ENCODE measurements around the gene RBBP8.

Gene RBBP8

DNA sequence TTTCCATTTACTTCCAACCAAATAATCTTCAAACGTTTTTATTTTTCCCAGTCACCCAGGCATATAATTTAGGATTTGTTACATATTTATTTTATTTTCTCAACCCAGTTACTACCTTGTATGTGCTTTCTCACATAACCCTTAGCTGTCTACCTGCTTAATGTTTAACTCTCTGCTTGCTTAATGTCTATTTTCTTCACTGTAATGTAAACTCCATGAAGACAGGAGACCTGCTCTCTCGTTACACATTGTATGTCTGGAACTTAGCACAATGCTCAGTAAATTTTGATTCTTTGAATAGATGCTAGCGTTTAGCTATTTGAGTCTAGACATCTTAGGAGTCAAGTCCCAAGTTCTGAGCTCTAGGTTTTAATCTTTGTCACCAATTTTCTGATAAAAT is 70.2 kb downstream of the RBBP8 start:
- DNase-seq = no peak

- no peak for DNase-seq
Measured at GRCh38 chr18:23012249-23012648, 79.1 kb downstream of the RBBP8 start.

GRCh38 chr18:23020555-23021294 is 87.6 kb downstream of the RBBP8 start:
- DNase-seq = no peak

- DNase-seq = no peak
Measured at GRCh38 chr18:23021623-23022022, 88.5 kb downstream of the RBBP8 start.

- no peak for DNase-seq
Measured at GRCh38 chr18:23032030-23032582, 99.0 kb downstream of the RBBP8 start.

DNA sequence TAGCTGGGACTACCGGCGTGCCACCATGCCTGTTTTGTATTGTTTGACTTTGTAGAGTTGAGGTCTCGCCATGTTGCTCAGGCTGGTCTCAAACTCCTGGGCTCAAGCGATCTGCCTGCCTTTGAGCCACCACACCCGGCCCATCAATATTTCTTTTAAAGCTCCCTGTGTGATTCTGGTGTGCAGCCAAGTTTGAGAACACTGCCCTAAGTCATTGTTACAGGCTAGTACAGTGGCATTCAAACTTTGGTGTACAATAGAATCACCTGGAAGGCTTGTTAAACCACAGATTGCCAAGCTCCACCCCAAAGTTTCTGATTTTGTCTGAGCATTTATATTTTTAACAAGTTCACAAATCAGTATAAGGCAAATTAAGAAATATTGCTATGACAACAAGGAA is 99.9 kb downstream of the RBBP8 start:
- DNase-seq = no peak

- DNase-seq = no peak
Measured at GRCh38 chr18:23036660-23037201, 103.6 kb downstream of the RBBP8 start.

- DNase-seq = no peak
Measured at GRCh38 chr18:23037646-23038045, 104.5 kb downstream of the RBBP8 start.

DNA sequence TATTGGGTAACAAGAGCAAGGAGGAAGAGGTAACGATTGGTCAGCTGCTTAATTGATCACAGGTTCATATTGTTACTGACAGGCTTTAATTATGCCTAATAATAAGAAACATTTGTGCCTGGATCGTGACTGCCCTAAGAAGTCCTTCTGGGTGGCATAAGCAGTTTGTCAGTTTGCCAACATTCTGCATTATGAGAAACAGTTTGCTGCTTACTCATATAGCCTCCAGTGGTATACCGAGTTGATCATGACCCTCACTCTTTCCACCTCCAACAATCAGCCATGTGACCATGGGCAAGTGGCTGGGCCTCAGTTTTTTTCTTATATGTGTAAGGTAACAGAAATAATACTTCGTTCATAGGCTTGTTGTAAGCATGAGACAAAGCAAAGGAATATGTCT is 105.6 kb downstream of the RBBP8 start:
- DNase-seq = no peak

GRCh38 chr18:23042133-23042532 is 109.0 kb downstream of the RBBP8 start:
- no peak for DNase-seq

DNA sequence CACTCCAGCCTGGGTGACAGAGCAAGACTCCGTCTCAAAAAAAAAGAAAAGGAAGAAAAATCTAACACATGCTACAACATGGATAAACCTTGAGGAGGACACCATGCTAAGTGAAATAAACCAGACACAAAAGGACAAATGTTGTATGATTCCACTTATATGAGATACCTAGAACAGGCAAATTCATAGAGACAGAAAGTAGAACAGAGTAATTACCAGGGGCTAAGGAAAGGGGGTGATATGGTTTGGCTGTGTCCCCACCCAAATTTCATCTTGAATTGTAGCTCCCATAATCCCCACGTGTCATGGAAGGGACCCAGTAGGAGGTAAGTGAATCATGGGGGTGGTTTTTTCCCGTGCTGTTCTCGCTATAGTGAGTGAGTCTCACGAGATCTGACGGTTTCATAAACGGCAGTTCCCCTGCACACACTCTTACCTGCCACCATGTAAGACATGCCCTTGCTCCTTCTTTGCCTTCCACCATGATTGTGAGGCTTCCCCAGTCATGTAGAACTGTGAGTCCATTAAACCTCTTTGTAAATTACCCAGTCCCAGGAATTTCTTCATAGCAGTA is 110.8 kb downstream of the RBBP8 start:
- no peak for DNase-seq

DNA sequence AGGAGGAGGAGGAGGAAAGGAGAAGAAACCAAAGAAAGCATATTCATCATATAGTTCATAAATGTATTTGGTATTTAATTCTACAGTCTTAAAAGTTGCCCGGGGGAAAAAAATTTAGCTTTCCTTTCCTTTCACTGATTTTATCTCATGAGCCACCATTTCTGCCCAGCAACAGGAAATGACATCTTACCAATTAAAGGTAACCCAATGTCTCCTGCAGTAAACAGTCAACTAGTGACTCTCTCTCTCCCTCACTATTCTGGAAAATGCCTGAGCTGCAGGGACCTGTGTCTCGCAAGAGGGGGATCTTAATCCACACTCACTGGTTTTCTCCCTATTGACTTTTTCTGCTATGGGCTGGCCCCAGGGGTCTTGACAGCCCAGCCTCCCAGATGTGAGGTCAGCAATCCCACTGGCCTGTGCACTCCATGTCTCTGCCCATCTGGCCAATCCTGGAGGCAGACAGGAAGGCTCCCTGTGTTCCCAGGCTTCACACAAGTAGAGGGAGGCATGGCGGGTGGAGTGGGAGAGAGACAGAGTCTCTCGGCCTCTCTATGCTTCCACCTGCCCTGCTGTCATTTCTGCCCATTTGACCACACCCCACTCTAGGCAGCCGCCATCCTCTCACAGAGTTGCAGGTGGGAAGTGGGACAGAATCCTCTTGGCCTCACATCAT is 116.7 kb downstream of the RBBP8 start:
- DNase-seq = peak in 1 of 2 donors; percentile 38

DNA sequence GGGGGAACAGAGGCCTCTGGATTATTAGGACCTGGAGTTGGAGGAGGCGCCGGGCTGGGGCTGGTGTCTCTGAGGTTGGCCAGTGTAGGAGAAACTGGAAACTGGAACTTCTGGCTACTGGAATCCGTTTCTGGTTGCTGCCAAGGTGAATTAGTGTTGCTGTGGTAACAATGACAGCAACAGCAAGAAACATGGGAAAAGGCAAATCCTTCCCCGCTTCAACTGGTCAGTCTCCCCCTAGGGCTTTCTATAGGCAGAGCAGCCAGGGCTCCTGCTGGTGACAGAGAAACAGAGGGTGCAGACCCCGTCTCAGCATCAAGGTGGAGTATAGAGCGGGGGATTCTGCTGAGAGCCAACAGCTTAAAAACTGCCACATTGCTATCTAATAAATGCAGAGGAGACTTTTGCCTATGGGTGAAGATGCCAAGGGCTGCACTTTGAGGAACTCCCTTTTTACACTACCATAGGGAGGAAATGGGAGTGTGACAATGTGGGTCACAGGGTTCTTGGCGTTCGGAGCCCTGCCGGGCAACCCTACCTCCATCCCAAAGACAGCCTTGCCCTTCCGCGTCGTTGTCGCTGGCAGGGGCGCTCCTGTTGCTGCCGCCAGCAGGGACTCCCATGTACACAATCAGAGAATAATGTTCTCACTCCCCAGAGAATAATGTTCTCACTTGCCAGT is 120.8 kb downstream of the RBBP8 start:
- DNase-seq = no peak

DNA sequence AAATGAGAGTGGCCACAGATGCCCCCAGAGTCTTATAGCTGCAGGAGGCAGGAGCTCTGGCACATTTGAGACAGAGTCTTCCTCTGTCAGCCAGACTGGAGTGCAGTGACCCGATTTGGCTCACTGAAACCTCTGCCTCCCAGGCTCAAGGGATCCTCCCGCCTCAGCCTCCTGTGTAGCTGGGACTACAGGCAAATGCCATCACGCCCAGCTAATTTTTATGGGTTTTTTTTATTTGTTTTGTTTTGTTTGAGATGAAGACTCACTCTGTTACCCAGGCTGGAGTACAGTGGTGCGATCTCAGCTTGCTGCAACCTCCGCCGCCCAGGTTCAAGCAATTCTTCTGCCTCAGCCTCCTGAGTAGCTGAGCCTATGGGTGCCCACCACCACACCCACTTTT is 121.4 kb downstream of the RBBP8 start:
- no peak for DNase-seq

GRCh38 chr18:23056315-23056714 is 123.2 kb downstream of the RBBP8 start:
- DNase-seq = no peak

- DNase-seq = no peak
Measured at GRCh38 chr18:23057096-23057495, 124.0 kb downstream of the RBBP8 start.

DNA sequence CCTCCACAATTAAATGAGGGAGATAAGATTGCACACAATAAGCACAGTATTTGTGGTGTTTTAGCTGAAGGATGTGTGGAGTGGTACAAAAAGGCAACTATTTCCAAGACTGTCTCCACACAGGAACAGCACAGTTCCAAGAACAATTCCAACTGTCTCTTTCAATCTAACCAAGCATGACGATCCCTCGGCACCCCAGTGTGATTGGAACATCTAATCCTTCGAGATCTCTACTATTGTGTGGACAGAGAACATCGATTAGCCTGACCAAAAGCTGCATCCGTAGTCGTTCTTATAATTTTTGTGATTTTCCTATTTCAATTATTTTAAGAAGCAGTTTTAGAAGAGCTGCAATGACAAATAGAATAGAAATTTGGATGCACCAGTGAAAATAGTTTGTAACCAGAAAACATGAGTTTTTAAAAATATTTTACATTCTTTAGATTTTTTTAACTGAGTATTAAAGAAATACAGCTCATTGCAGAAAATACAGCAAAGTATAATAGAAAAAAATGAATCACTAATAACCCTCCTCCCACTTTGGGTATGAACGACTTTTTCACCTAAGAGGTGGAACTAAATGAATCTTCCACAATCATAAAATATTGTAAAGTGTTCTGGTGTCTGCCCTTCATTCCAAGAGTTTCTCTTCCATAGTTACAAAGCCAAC is 125.8 kb downstream of the RBBP8 start:
- no peak for DNase-seq

GRCh38 chr18:23059541-23060465 is 126.7 kb downstream of the RBBP8 start:
- no peak for DNase-seq

GRCh38 chr18:23062011-23062410 is 128.9 kb downstream of the RBBP8 start:
- DNase-seq = no peak

GRCh38 chr18:23063502-23063901 is 130.4 kb downstream of the RBBP8 start:
- DNase-seq = no peak

DNA sequence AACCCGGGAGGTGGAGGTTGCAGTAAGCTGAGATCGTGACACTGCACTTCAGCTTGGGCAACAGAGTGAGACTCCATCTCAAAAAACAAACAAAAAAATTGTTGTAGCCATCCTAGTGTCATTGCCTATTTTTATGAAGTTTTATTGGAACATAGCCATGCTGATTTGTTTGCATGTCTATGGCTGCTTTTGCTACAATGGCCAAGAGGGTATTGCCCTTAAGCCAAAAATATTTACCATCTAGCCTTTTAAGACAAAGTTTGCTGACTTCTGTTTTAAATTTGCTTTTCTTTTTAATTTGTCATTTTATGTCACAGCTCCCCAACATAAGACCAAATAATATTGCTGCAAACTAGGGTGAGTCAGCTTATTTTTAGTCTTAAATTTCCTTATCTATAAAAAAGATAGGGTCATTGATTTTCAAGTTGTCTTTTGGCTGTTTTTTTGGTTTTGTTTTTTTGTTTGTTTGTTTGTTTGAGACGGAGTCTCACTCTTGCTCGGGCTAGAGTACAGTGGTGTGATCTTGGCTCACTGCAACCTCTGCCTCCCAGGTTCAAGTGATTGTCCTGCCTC is 132.2 kb downstream of the RBBP8 start:
- DNase-seq = no peak

Measured in CD4-positive, alpha-beta T cell treated with Interleukin-1 beta for 1 hour (primary cell).